Measurements from ENCODE around the gene THRAP3. TPM values are rescaled to one million over a fixed set of nuclear protein-coding genes. Genes with fewer than 3 reads are reported as not detected.

THRAP3 gene
- total RNA-seq, 1 experiment from 2014 or later, result 86.8 TPM

GRCh38 chr1:36279110-36279788 lies 55.0 kb downstream of the THRAP3 start:
- Histone ChIP-seq H3K4me1 (no peaks in the 10 kb centered on the region), H3K9me3 (no peaks in the 10 kb centered on the region), H3K36me3 (ENCODE audit: control insufficient read depth, insufficient read depth, low read length) (no peaks in the 10 kb centered on the region), H3K27me3 (replicated peaks; ENCODE audit: control insufficient read depth, insufficient read depth, low read length) (no peaks in the 10 kb centered on the region), H3K4me3 (ENCODE audit: low read depth, low read length) (no peak overlapping the region)
- H3K27me3 Mint-ChIP-seq (ENCODE audit: insufficient read depth, unreplicated experiment), result no peaks in the 10 kb centered on the region
- CTCF ChIA-PET, result no interaction called here
- H3K9me3 Mint-ChIP-seq (ENCODE audit: unreplicated experiment), result no peaks in the 10 kb centered on the region
- no TSS peak for BruUV-seq (replicated peaks)
- H3K4me1 Mint-ChIP-seq (ENCODE audit: low read depth, unreplicated experiment), result no peaks in the 10 kb centered on the region
- H3K36me3 Mint-ChIP-seq (ENCODE audit: insufficient read depth, unreplicated experiment), result peaks cover 33% of the 10 kb centered on the region
- POLR2A ChIA-PET, result no interaction called here
- intact Hi-C loops (cut with micrococcal nuclease; ENCODE audit: unreplicated experiment), result no loop called here
- no peak for DNase-seq
- no peak for TF ChIP-seq CTCF (IDR thresholded peaks at IDR 0.05; ENCODE audit: insufficient read depth in 1 of 2, low read depth in 1 of 2, low read length in 1 of 2, severe bottlenecking in 1 of 2, unreplicated experiment in 1 of 2)
- H3K27ac Mint-ChIP-seq (ENCODE audit: unreplicated experiment), result no peak overlapping the region
- no peak overlapping the region for H3K4me3 Mint-ChIP-seq (ENCODE audit: unreplicated experiment)

DNA sequence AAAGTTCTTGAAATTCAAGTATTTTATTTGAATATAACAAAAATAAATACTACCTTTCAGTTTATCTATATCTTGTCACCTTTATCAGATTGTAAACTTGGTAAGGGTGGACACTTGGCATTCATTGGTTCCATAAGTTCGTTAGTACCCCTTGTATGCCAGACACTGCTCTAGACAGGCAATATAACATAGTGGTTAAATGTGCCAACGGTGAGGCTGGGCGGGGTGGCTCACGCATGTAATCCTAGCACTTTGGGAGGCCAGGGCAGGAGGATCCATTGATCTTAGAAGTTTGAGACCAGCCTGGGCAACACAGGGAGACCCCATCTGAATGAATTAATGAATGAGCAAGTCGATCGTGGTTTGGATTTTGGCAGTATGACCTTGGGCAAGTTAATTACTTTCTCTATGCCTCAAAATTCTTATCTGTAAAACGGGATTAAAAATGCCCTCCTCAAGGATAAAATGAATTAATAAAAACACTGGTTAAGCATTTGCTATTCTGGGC lies 55.6 kb downstream of the THRAP3 start:
- no peak for TF ChIP-seq CTCF (IDR thresholded peaks at IDR 0.05; ENCODE audit: insufficient read depth in 1 of 2, low read depth in 1 of 2, low read length in 1 of 2, severe bottlenecking in 1 of 2, unreplicated experiment in 1 of 2)
- no peaks in the 10 kb centered on the region for H3K4me1 Mint-ChIP-seq (ENCODE audit: low read depth, unreplicated experiment)
- peaks cover 32% of the 10 kb centered on the region for H3K36me3 Mint-ChIP-seq (ENCODE audit: insufficient read depth, unreplicated experiment)
- Histone ChIP-seq H3K4me3 (ENCODE audit: low read depth, low read length) (no peak overlapping the region), H3K4me1 (no peaks in the 10 kb centered on the region), H3K27me3 (replicated peaks; ENCODE audit: control insufficient read depth, insufficient read depth, low read length) (no peaks in the 10 kb centered on the region), H3K36me3 (ENCODE audit: control insufficient read depth, insufficient read depth, low read length) (no peaks in the 10 kb centered on the region), H3K9me3 (no peaks in the 10 kb centered on the region)
- intact Hi-C loops (cut with micrococcal nuclease; ENCODE audit: unreplicated experiment), result no loop called here
- H3K27ac Mint-ChIP-seq (ENCODE audit: unreplicated experiment), result no peak overlapping the region
- H3K4me3 Mint-ChIP-seq (ENCODE audit: unreplicated experiment), result no peak overlapping the region
- ChIA-PET CTCF (no interaction called here), POLR2A (no interaction called here)
- H3K27me3 Mint-ChIP-seq (ENCODE audit: insufficient read depth, unreplicated experiment), result no peaks in the 10 kb centered on the region
- no TSS peak for BruUV-seq (replicated peaks)
- no peaks in the 10 kb centered on the region for H3K9me3 Mint-ChIP-seq (ENCODE audit: unreplicated experiment)
- DNase-seq, result no peak

GRCh38 chr1:36284061-36284460 lies 59.8 kb downstream of the THRAP3 start:
- Mint-ChIP-seq H3K4me3 (ENCODE audit: unreplicated experiment) (no peak overlapping the region), H3K36me3 (ENCODE audit: insufficient read depth, unreplicated experiment) (peaks cover 56% of the 10 kb centered on the region), H3K27ac (ENCODE audit: unreplicated experiment) (no peak overlapping the region), H3K9me3 (ENCODE audit: unreplicated experiment) (no peaks in the 10 kb centered on the region), H3K4me1 (ENCODE audit: low read depth, unreplicated experiment) (no peaks in the 10 kb centered on the region), H3K27me3 (ENCODE audit: insufficient read depth, unreplicated experiment) (no peaks in the 10 kb centered on the region)
- no peaks in the 10 kb centered on the region for H3K36me3 ChIP-seq (ENCODE audit: control insufficient read depth, insufficient read depth, low read length)
- no peaks in the 10 kb centered on the region for H3K4me1 ChIP-seq
- ChIA-PET POLR2A (no interaction called here), CTCF (no interaction called here)
- intact Hi-C loops (cut with micrococcal nuclease; ENCODE audit: unreplicated experiment), result no loop called here
- H3K27me3 ChIP-seq (replicated peaks; ENCODE audit: control insufficient read depth, insufficient read depth, low read length), result no peaks in the 10 kb centered on the region
- no peaks in the 10 kb centered on the region for H3K9me3 ChIP-seq
- no peak overlapping the region for H3K4me3 ChIP-seq (ENCODE audit: low read depth, low read length)
- no TSS peak for BruUV-seq (replicated peaks)
- TF ChIP-seq CTCF (IDR thresholded peaks at IDR 0.05; ENCODE audit: insufficient read depth in 1 of 2, low read depth in 1 of 2, low read length in 1 of 2, severe bottlenecking in 1 of 2, unreplicated experiment in 1 of 2), result no peak
- DNase-seq, result no peak

Data from Caco-2 (cell line).